ENCODE results near the gene MAPKAPK5. TPM values are rescaled to one million over a fixed set of nuclear protein-coding genes. Genes with fewer than 3 reads are reported as not detected.
"Not testable (repeated sequence)": the region's sequence is repeated elsewhere in the genome, so short reads cannot be mapped to it uniquely, and the experiment has no call there.

The MAPKAPK5 gene
- total and polyA plus RNA-seq, 2 experiments from 2014 or later: 64.3 to 92.9 TPM

DNA sequence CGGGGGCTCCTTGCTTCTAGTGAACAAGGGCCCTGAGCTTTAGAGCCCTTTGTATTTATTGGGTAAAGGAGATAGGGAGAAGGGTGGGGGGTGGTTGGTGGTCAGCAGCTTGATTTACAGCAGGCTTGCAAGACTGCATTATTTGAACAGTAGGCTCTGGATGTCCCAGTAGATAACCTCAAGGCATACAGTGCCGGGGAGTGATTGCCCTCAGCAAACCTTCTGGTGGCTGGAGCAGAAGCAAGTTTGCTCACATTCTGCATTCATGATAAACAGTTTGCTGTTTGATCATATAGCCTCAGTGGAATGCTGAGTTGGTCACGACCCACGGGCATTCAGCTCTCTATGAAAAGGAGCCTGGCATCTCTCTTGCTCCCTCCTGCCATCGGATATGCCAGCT, 16.5 kb upstream of the MAPKAPK5 start:
- H3K4me3 ChIP-seq: no peak overlapping the region
- no peaks in the 10 kb centered on the region for H3K4me1 ChIP-seq (ENCODE audit: low read depth)
- H3K36me3 ChIP-seq: no peaks in the 10 kb centered on the region
- TF ChIP-seq, protein P1, sequence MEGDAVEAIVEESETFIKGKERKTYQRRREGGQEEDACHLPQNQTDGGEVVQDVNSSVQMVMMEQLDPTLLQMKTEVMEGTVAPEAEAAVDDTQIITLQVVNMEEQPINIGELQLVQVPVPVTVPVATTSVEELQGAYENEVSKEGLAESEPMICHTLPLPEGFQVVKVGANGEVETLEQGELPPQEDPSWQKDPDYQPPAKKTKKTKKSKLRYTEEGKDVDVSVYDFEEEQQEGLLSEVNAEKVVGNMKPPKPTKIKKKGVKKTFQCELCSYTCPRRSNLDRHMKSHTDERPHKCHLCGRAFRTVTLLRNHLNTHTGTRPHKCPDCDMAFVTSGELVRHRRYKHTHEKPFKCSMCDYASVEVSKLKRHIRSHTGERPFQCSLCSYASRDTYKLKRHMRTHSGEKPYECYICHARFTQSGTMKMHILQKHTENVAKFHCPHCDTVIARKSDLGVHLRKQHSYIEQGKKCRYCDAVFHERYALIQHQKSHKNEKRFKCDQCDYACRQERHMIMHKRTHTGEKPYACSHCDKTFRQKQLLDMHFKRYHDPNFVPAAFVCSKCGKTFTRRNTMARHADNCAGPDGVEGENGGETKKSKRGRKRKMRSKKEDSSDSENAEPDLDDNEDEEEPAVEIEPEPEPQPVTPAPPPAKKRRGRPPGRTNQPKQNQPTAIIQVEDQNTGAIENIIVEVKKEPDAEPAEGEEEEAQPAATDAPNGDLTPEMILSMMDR (IDR thresholded peaks at IDR 0.05; ENCODE audit: low read depth, low read length): no peak
- no peaks in the 10 kb centered on the region for H3K27me3 ChIP-seq
- H3K9me3 ChIP-seq (ENCODE audit: low read depth): no peaks in the 10 kb centered on the region
- no peak overlapping the region for H3K27ac ChIP-seq
- no peak for DNase-seq (ENCODE audit: low read depth in 1 of 2, low spot score in 1 of 2)

DNA sequence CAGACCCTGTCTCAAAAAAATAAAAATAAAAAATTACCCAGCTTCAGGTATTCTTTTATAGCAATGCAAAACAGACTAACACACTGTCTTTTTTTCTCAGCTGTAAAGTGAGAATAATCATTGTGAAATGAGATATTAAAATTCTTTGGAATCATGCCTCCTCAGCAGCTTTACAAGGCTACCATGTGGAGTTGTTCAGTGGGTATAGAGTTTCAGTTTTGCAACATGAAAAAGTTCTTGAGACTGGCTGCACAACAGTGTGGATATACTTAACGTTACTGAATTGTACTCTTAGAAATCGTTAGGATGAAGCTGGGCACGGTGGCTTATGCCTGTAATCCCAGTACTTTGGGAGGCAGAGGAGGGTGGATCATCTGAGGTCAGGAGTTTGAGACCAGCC, 15.7 kb upstream of the MAPKAPK5 start:
- DNase-seq (ENCODE audit: low read depth in 1 of 2, low spot score in 1 of 2): no peak
- TF ChIP-seq, protein P1 (IDR thresholded peaks at IDR 0.05; ENCODE audit: low read depth, low read length): no peak
- Histone ChIP-seq H3K27me3 (no peaks in the 10 kb centered on the region), H3K4me3 (no peak overlapping the region), H3K36me3 (no peaks in the 10 kb centered on the region), H3K4me1 (ENCODE audit: low read depth) (no peaks in the 10 kb centered on the region), H3K27ac (no peak overlapping the region), H3K9me3 (ENCODE audit: low read depth) (no peaks in the 10 kb centered on the region)

DNA sequence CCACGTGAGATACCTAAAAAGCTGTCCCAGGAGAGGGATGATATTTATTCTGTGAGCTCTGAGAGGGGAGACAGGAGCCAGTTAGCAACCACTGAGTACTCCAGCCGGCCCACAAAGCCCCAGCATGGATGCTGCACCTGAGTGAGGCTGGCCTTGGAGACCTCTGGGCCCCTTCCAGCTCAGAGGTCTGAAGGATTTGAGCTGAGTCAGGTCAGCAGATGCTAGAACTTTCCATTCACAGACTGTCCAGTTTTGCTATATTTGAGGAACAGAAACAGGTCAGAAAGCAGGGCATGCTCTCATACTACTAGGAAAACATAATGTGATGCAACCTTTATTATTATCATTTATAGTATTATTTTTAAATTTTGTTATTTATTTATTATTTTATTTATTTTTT, 15.0 kb upstream of the MAPKAPK5 start:
- DNase-seq (ENCODE audit: low read depth in 1 of 2, low spot score in 1 of 2): no peak
- TF ChIP-seq, protein P1 (IDR thresholded peaks at IDR 0.05; ENCODE audit: low read depth, low read length): no peak
- H3K4me1 ChIP-seq (ENCODE audit: low read depth): no peaks in the 10 kb centered on the region
- H3K27me3 ChIP-seq: no peaks in the 10 kb centered on the region
- H3K36me3 ChIP-seq: no peaks in the 10 kb centered on the region
- H3K9me3 ChIP-seq (ENCODE audit: low read depth): no peaks in the 10 kb centered on the region
- no peak overlapping the region for H3K4me3 ChIP-seq
- H3K27ac ChIP-seq: no peak overlapping the region

DNA sequence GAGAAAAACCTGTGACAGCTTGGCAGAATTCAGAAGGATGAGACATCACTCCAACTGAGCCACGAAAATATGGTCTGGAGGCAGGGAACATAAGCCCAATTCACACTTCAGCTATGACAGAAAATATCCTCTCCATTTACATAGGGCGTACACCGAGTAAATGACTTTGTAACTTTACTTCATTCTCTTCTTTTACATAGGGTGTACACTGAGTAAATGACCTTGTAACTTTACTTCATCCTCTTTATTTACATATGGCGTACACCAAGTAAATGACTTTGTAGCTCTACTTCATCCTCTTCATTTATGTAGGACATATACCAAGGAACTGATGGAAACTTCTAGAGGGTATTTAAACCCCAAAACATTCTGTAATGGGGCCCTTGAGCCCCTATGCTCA, 14.1 kb upstream of the MAPKAPK5 start:
- Histone ChIP-seq H3K4me3 (no peak overlapping the region), H3K9me3 (ENCODE audit: low read depth) (no peaks in the 10 kb centered on the region), H3K27ac (no peak overlapping the region), H3K27me3 (no peaks in the 10 kb centered on the region), H3K36me3 (no peaks in the 10 kb centered on the region), H3K4me1 (ENCODE audit: low read depth) (no peaks in the 10 kb centered on the region)
- TF ChIP-seq, protein P1 (IDR thresholded peaks at IDR 0.05; ENCODE audit: low read depth, low read length): no peak
- DNase-seq (ENCODE audit: low read depth in 1 of 2, low spot score in 1 of 2): no peak

DNA sequence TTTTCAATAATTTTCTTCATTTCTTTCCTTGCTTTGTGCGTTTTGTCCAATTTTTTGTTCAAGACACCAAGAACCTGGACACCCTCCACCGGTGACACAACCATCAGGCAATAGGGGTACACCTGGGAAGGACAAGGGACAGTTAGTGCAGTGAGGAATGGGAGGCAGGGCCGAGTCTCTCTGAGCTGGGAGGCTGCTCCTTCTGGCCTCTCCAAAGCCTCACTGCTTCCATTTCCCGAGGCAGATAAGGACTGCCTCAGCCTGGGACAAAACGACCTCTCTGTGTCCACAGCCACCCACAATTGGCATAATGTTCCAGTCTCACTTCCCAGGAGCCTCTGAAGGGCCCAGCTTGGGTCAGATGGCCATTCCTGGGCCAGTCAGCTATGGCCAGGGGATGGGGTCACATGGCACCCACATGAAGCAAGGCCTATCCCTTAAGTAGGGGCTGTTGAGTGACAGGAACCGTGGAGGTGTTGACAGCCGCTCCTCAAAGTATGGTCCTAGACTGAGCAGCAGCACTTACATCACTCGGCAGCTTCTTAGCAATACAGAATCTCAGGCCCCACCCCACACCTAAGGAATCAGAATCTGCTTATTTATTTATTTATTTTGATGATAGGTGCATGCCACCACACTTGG, 13.6 kb upstream of the MAPKAPK5 start:
- Histone ChIP-seq H3K4me3 (no peak overlapping the region), H3K27ac (no peak overlapping the region), H3K36me3 (no peaks in the 10 kb centered on the region), H3K9me3 (ENCODE audit: low read depth) (no peaks in the 10 kb centered on the region), H3K4me1 (ENCODE audit: low read depth) (no peaks in the 10 kb centered on the region), H3K27me3 (no peaks in the 10 kb centered on the region)
- DNase-seq (ENCODE audit: low read depth in 1 of 2, low spot score in 1 of 2): no peak
- TF ChIP-seq, protein P1 (IDR thresholded peaks at IDR 0.05; ENCODE audit: low read depth, low read length): no peak

DNA sequence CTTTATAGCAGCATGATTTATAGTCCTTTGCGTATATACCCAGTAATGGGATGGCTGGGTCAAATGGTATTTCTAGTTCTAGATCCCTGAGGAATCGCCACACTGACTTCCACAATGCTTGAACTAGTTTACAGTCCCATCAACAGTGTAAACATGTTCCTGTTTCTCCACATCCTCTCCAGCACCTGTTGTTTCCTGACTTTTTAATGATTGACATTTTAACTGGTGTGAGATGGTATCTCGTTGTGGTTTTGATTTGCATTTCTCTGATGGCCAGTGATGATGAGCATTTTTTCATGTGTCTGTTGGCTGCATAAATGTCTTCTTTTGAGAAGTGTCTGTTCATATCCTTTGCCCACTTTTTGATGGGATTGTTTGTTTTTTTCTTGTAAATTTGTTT, 12.4 kb upstream of the MAPKAPK5 start:
- not testable (repeated sequence) for H3K27me3 ChIP-seq; H3K9me3 ChIP-seq (ENCODE audit: low read depth); H3K36me3 ChIP-seq; H3K4me1 ChIP-seq (ENCODE audit: low read depth); H3K27ac ChIP-seq; H3K4me3 ChIP-seq; DNase-seq (ENCODE audit: low read depth in 1 of 2, low spot score in 1 of 2)

DNA sequence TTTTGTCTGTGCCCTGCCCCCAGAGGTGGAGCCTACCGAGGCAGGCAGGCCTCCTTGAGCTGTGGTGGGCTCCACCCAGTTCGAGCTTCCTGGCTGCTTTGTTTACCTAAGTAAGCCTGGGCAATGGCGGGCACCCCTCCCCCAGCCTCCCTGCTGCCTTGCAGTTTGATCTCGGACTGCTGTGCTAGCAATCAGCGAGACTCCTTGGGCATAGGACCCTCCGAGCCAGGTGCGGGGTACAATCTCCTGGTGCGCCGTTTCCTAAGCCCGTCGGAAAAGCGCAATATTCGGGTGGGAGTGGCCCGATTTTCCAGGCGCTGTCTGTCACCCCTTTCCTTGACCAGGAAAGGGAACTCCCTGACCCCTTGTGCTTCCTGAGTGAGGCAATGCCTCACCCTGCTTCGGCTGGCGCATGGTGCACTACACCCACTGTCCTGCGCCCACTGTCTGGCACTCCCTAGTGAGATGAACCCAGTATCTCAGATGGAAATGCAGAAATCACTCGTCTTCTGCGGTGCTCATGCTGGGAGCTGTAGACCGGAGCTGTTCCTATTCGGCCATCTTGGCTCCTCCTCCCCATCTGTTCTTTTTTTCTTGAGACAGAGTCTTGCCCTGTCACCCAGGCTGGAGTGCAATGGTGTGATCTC, 7.2 kb upstream of the MAPKAPK5 start:
- H3K4me1 ChIP-seq (ENCODE audit: low read depth); H3K9me3 ChIP-seq (ENCODE audit: low read depth); H3K27ac ChIP-seq; DNase-seq (ENCODE audit: low read depth in 1 of 2, low spot score in 1 of 2); H3K36me3 ChIP-seq; H3K27me3 ChIP-seq; H3K4me3 ChIP-seq: not testable (repeated sequence)

DNA sequence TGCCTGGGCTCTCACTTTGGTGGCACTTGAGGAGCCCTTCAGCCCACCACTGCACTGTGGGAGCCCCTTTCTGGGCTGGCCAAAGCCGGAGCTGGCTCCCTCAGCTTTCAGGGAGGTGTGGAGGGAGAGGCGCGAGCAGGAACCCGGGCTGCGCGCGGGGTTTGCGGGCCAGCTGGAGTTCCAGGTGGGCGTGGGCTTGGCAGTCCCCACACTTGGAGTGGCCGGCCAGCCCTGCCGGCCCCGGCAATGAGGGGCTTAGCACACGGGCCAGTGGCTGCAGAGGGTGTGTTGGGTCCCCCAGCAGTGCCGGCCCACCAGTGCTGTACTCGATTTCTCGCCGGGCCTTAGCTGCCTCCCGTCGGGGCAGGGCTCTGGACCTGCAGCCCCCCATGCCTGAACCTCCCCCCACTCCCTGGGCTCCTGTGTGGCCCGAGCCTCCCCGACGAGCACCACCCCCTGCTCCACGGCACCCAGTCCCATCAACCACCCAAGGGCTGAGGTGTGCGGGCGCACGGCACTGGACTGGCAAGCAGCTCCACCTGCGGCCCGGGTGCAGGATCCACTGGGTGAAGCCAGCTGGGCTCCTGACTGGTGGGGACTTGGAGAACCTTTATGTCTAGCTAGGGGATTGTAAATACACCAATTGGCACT, 6.4 kb upstream of the MAPKAPK5 start:
- DNase-seq (ENCODE audit: low read depth in 1 of 2, low spot score in 1 of 2); H3K36me3 ChIP-seq; H3K27ac ChIP-seq; H3K9me3 ChIP-seq (ENCODE audit: low read depth); H3K4me3 ChIP-seq; H3K4me1 ChIP-seq (ENCODE audit: low read depth); H3K27me3 ChIP-seq: not testable (repeated sequence)

Data from cardiac muscle cell (in vitro differentiated cells and primary cell).